H1 (cell line): Measurements from ENCODE around the gene TLE5. TPM values are rescaled to one million over a fixed set of nuclear protein-coding genes. Genes with fewer than 3 reads are reported as not detected.

ENCODE experiments used
- CTCF ChIA-PET: fragments of 300-600 bp; sonication (Branson Sonifier 250); formaldehyde crosslinking; loops from one replicate; lab custom pipeline; 2021; ENCODE audit not compliant: partially characterized antibody; lab: Charles Lee
- POLR2A ChIA-PET: fragments of 300-600 bp; sonication (Branson Sonifier 250); formaldehyde crosslinking; loops from one replicate; lab custom pipeline; 2021; ENCODE audit warnings: inconsistent platforms; ENCODE audit not compliant: partially characterized antibody; lab: Charles Lee
- DNase-seq, 2 experiments: peaks; one replicate each; pipeline versions ENCODE4 v3.0.0 to v3.0.0-alpha.2; 2010 to 2022; ENCODE audit warnings: low spot score in 2 of 2, low read depth in 1 of 2, mixed read lengths in 1 of 2
- FAIRE-seq: peaks from 2 replicates; lab custom pipeline; 2011; peaks lifted over from hg19 to GRCh38; lab: Jason Lieb, UNC
- H2AFZ ChIP-seq: 2 replicates; pipeline ENCODE4 v1.8.1; 2012; ENCODE audit warnings: low read length, inconsistent platforms
- H2AK5ac ChIP-seq: 2 replicates; pipeline ENCODE4 v1.6.1; 2013; ENCODE audit warnings: low read depth, low read length
- H2BK120ac ChIP-seq: replicated peaks from 2 replicates; pipeline ENCODE3; 2013; ENCODE audit warnings: low read depth, low read length, inconsistent platforms
- H2BK12ac ChIP-seq: 2 replicates; pipeline ENCODE4 v1.6.1; 2013; ENCODE audit warnings: low read depth, low read length
- H2BK15ac ChIP-seq: 2 replicates; pipeline ENCODE4 v1.6.1; 2013; ENCODE audit warnings: low read length
- H2BK20ac ChIP-seq: 2 replicates; pipeline ENCODE4 v1.6.1; 2013; ENCODE audit warnings: low read length
- H2BK5ac ChIP-seq: 2 replicates; pipeline ENCODE4 v1.6.1; 2013; ENCODE audit warnings: low read depth, low read length
- H3K14ac ChIP-seq: 2 replicates; pipeline ENCODE4 v1.6.1; 2013; ENCODE audit warnings: inconsistent platforms; ENCODE audit not compliant: insufficient read length
- H3K18ac ChIP-seq: 2 replicates; pipeline ENCODE4 v1.6.1; 2013; ENCODE audit warnings: low read length; ENCODE audit errors: extremely low read depth
- H3K23ac ChIP-seq: 2 replicates; pipeline ENCODE4 v1.6.1; 2013; ENCODE audit warnings: inconsistent platforms; ENCODE audit not compliant: insufficient read length
- H3K23me2 ChIP-seq: 2 replicates; pipeline ENCODE4 v1.6.1; 2013; ENCODE audit warnings: low read depth, low read length
- H3K27ac ChIP-seq: 2 replicates; pipeline ENCODE4 v1.6.1; 2011; ENCODE audit warnings: low read depth, low read length, inconsistent platforms
- H3K27me3 ChIP-seq, 4 experiments: replicated peaks in 1 of 4; 1 replicate in 1 of 4; 2 replicates in 3 of 4; pipeline versions ENCODE4 v1.6.1 to v1.8.1; 2011 to 2013; ENCODE audit warnings: low read length in 3 of 4, mild to moderate bottlenecking in 3 of 4, inconsistent platforms in 2 of 4, mixed read lengths in 2 of 4, moderate library complexity in 1 of 4; ENCODE audit not compliant: control insufficient read depth in 3 of 4, insufficient read depth in 3 of 4; ENCODE audit errors: extremely low read depth in 1 of 4
- H3K36me3 ChIP-seq, 4 experiments: 2 replicates each; pipeline versions ENCODE4 v1.6.1 to v1.8.1; 2011 to 2013; ENCODE audit warnings: mild to moderate bottlenecking in 4 of 4, low read length in 3 of 4, moderate library complexity in 2 of 4, control low read depth in 1 of 4, inconsistent platforms in 1 of 4; ENCODE audit not compliant: insufficient read depth in 4 of 4, control insufficient read depth in 2 of 4
- H3K4ac ChIP-seq: replicated peaks from 2 replicates; pipeline ENCODE3; 2013; ENCODE audit warnings: low read length, low read depth, mixed read lengths, inconsistent platforms; ENCODE audit not compliant: insufficient read length
- H3K4me1 ChIP-seq, 4 experiments: replicated peaks in 1 of 4; 1 replicate in 1 of 4; 2 replicates in 3 of 4; pipeline versions ENCODE4 v1.6.1 to v1.8.1; 2011 to 2013; ENCODE audit warnings: low read length in 3 of 4, inconsistent platforms in 2 of 4, mixed read lengths in 1 of 4; ENCODE audit not compliant: insufficient read depth in 4 of 4, control insufficient read depth in 3 of 4
- H3K4me2 ChIP-seq, 2 experiments: 2 replicates each; pipeline versions ENCODE4 v1.6.1 to v1.8.1; 2011 to 2013; ENCODE audit warnings: low read depth in 2 of 2, low read length in 2 of 2, control low read depth in 1 of 2, inconsistent platforms in 1 of 2, mild to moderate bottlenecking in 1 of 2; ENCODE audit not compliant: insufficient read depth in 1 of 2
- H3K4me3 ChIP-seq, 4 experiments: fragments of 200-600, 300-600 bp in 1 of 4; sonication (generic), shearing (Covaris generic), sonication (Bioruptor Twin) in 1 of 4; 2 replicates each; pipeline versions ENCODE4 v1.5.1 to v1.8.1; 2011 to 2016; ENCODE audit warnings: low read length in 4 of 4, low read depth in 3 of 4, control low read depth in 2 of 4, inconsistent platforms in 2 of 4, mild to moderate bottlenecking in 2 of 4, mixed read lengths in 1 of 4, moderate library complexity in 1 of 4; ENCODE audit not compliant: insufficient read depth in 2 of 4; ENCODE audit errors: extremely low read depth in 1 of 4
- H3K56ac ChIP-seq: replicated peaks from 2 replicates; pipeline ENCODE3; 2013; ENCODE audit warnings: low read depth, mild to moderate bottlenecking, mixed read lengths, low read length, inconsistent platforms; ENCODE audit not compliant: insufficient read length
- H3K79me1 ChIP-seq: 2 replicates; pipeline ENCODE4 v1.6.1; 2013; ENCODE audit warnings: low read depth, low read length, control low read depth
- H3K79me2 ChIP-seq, 2 experiments: 2 replicates each; pipeline versions ENCODE4 v1.6.1 to v1.8.1; 2012 to 2013; ENCODE audit warnings: low read length in 2 of 2, mild to moderate bottlenecking in 2 of 2, inconsistent platforms in 1 of 2; ENCODE audit not compliant: insufficient read depth in 2 of 2, control insufficient read depth in 1 of 2
- H3K9ac ChIP-seq, 4 experiments: replicated peaks in 1 of 4; 1 replicate in 1 of 4; 2 replicates in 3 of 4; pipeline versions ENCODE4 v1.6.1 to v1.8.1; 2011 to 2013; ENCODE audit warnings: low read depth in 3 of 4, low read length in 3 of 4, control low read depth in 2 of 4, mild to moderate bottlenecking in 2 of 4, moderate library complexity in 2 of 4, inconsistent platforms in 1 of 4; ENCODE audit errors: extremely low read depth in 1 of 4
- H3K9me3 ChIP-seq, 2 experiments: 2 replicates each; pipeline versions ENCODE4 v1.6.1 to v1.8.1; 2012 to 2013; ENCODE audit warnings: mild to moderate bottlenecking in 2 of 2, moderate library complexity in 2 of 2, control low read depth in 1 of 2, inconsistent platforms in 1 of 2, low read depth in 1 of 2, low read length in 1 of 2, mixed read lengths in 1 of 2; ENCODE audit not compliant: insufficient read depth in 2 of 2
- H4K20me1 ChIP-seq, 2 experiments: replicated peaks in 1 of 2; 2 replicates each; pipeline versions ENCODE3 to v1.8.1; 2011 to 2013; ENCODE audit warnings: inconsistent platforms in 2 of 2, low read length in 2 of 2, mild to moderate bottlenecking in 1 of 2; ENCODE audit not compliant: insufficient read depth in 2 of 2, control insufficient read depth in 1 of 2
- H4K5ac ChIP-seq: 2 replicates; pipeline ENCODE4 v1.6.1; 2013; ENCODE audit warnings: low read length, low read depth, mixed read lengths, inconsistent platforms; ENCODE audit not compliant: insufficient read length
- H4K8ac ChIP-seq: 2 replicates; pipeline ENCODE4 v1.8.0; 2013; ENCODE audit warnings: mild to moderate bottlenecking, moderate library complexity, low read length, inconsistent platforms; ENCODE audit not compliant: insufficient read depth; ENCODE audit errors: extremely low read depth
- H4K91ac ChIP-seq: replicated peaks from 2 replicates; pipeline ENCODE3; 2013; ENCODE audit warnings: low read length, mixed read lengths, inconsistent platforms; ENCODE audit not compliant: insufficient read length
- BACH1 ChIP-seq: IDR thresholded peaks from 2 replicates; pipeline ENCODE4 v1.6.1; 2012; ENCODE audit warnings: low read length, improper control_type of control experiment
- KDM4A ChIP-seq: IDR thresholded peaks from one replicate; pipeline ENCODE4 v1.7.1; 2012; ENCODE audit warnings: low read depth, mild to moderate bottlenecking, moderate library complexity, low read length, inconsistent platforms; ENCODE audit not compliant: severe bottlenecking
- PHF8 ChIP-seq: fragments of 200-600 bp; sonication (generic); conservative IDR thresholded peaks from 2 replicates; pipeline ENCODE4 v1.7.1; 2012; ENCODE audit warnings: low read depth, mild to moderate bottlenecking, inconsistent platforms, low read length, moderate library complexity
- SIN3A ChIP-seq, 2 experiments: IDR thresholded peaks in 1 of 2; conservative IDR thresholded peaks in 1 of 2; 2 replicates each; pipeline ENCODE4 v1.6.1; 2011 to 2012; ENCODE audit warnings: low read length in 2 of 2, improper control_type of control experiment in 1 of 2, low read depth in 1 of 2, mild to moderate bottlenecking in 1 of 2
- WGBS, 2 experiments: shearing (Covaris generic) in 1 of 2; methylation state at CpG; one replicate each; pipeline versions ENCODE4 v1.1.6 to v1.1.7; 2013 to 2015; ENCODE audit warnings: low lambda C conversion rate in 2 of 2, mixed read lengths in 2 of 2, inconsistent platforms in 1 of 2, low coverage in 1 of 2, missing lambda C conversion rate in 1 of 2; ENCODE audit not compliant: insufficient replicate concordance in 2 of 2, insufficient coverage in 1 of 2, insufficient read length in 1 of 2; ENCODE audit errors: extremely low coverage in 1 of 2, missing lambda C conversion rate in 1 of 2; 5-methylcytosine and 5-hydroxymethylcytosine counted together
- polyA plus RNA-seq, 7 experiments: library from polyadenylated mRNA; depleted of rRNA in 3 of 7; stranded (reverse) in 5 of 7; unstranded in 2 of 7; fragments of >200 nt in 5 of 7; fragments of 200-250 nt in 2 of 7; gene quantifications; 1 replicate in 5 of 7; 2 replicates in 1 of 7; 4 replicates in 1 of 7; pipeline versions ENCODE4 v1.2.1 to v1.2.3, GENCODE V29; 2011 to 2013; ENCODE audit warnings: missing spikeins in 2 of 7, mixed read lengths in 2 of 7
- total RNA-seq: library from RNA; stranded (reverse); fragmentation: NEBNext Ultra II Directional; extraction: Animal tissue kit (Norgen Biotek cat#: 25700); gene quantifications from 2 replicates; pipeline ENCODE4 v1.2.1, GENCODE V29; 2021

The TLE5 gene
- total and polyA plus RNA-seq, 2 of the 8 experiments (the other 6 are each of a cell fraction or from before 2014, with no cell fraction given) = 187 to 285 TPM

DNA sequence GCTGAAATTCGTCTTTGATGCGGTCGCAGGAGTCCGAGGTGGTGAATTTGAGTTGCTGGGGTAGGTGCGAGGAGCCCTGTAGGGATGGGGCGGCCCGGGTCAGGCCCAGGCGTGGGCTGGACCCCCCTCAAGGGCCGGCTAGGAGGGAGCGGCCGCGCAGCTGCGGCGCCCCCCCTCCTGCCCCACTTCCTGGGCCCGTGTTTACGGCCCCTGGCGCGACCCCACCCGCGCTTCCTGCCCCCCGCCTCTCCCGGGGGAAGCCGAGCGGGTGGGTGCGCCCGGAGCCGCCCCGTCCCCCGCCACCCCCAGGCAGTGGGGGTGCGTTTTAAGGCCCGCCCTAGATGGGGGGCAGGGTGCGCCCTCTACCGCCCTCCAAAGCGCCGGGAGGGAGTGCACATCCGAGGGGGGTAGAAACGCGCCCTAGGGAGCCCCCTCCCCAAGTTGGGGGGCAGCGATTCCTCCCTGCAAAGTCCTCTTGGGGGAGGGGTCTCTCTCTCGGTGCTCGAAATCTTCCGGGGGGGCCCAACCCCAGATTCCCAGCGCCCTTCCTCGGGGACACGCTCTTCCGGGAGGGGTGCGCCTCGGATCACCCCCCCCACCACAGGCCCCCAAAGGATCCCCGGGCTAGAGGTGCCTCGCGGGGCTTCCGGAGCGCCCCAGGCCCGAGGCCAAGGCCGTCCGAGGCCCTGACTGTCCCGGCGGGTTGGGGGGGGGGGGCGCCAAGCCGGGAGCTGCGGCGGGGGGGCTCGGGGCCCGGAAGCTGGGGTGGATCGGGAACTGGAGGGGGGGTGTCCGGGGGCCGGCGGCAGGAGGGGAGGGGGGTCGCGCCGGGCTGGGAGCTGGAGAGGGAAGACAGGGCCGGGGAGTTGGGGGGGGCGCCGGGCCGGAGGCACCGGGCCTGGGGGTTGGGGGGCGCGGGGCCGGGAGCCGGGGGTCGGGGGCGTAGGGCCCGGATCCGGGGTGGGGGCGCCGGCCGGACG, 823 bp downstream of the TLE5 start:
- TF ChIP-seq BACH1 (no peak), SIN3A (conservative IDR thresholded peaks at IDR 0.05 in 1 of 2, IDR thresholded peaks at IDR 0.05 in 1 of 2; ENCODE audit: low read depth in 1 of 2, low read length in 2 of 2) (no peak), PHF8 (0 out of 2 replicates have a peak, but pooled peaks have one; percentile 5), KDM4A (peak; percentile 36)
- TF ChIP-seq, all 59 proteins: peak for 2
- peak in 1 of 2 experiments; percentile 49 for DNase-seq
- H3K4me1 ChIP-seq = peaks cover 3 to 22% (median 12%) of the 10 kb centered on the region in 4 experiments
- peaks cover 0 to 3% (median 0%) of the 10 kb centered on the region in 4 experiments; a peak in 2 of 7 replicates for H3K27me3 ChIP-seq
- no peaks in the 10 kb centered on the region for H3K9me3 ChIP-seq
- no peak for FAIRE-seq
- no peak overlapping the region for H2BK20ac ChIP-seq
- H3K4me2 ChIP-seq = peak overlapping the region; percentile 59 to 74
- peaks cover 2% of the 10 kb centered on the region; the same call in 1 of the 2 replicates for H3K23me2 ChIP-seq
- H3K79me1 ChIP-seq = peaks cover 2% of the 10 kb centered on the region; the same call in 1 of the 2 replicates
- H3K4me3 ChIP-seq = peak overlapping the region; percentile 53 to 92 (median 59)
- H4K5ac ChIP-seq = peak overlapping the region; percentile 48
- no peak overlapping the region; the same call in 1 of the 2 replicates for H3K27ac ChIP-seq
- H3K14ac ChIP-seq = no peak overlapping the region
- WGBS, 2 experiments = 7% methylated on average over 32 of the region's 88 CpGs; no CpG with 5 or more reads in 1 of the 2 experiments
- H3K56ac ChIP-seq = peak overlapping the region; percentile 53
- H3K9ac ChIP-seq = peak overlapping the region in 2 of 4 experiments; percentile 13 to 37; a peak in 2 of 7 replicates
- H2BK12ac ChIP-seq = peak overlapping the region; percentile 63; the same call in 1 of the 2 replicates
- no peak overlapping the region for H3K4ac ChIP-seq
- H3K79me2 ChIP-seq = peaks cover 0 to 4% of the 10 kb centered on the region in 2 experiments; a peak in 1 of 4 replicates
- peak overlapping the region; percentile 62; the same call in 1 of the 2 replicates for H4K8ac ChIP-seq
- peaks cover 0 to 12% of the 10 kb centered on the region in 2 experiments for H4K20me1 ChIP-seq
- peak overlapping the region; percentile 75; the same call in 1 of the 2 replicates for H2BK5ac ChIP-seq
- H3K36me3 ChIP-seq = peaks cover 0 to 17% (median 7%) of the 10 kb centered on the region in 4 experiments; a peak in 3 of 8 replicates
- H2BK15ac ChIP-seq = no peak overlapping the region
- no peak overlapping the region for H2BK120ac ChIP-seq
- CTCF ChIA-PET = interaction anchor here (0.6 to 2.0 kb wide), 6 partner anchors 12 to 498 kb away, joined by 4 to 5 read pairs (median 4); no protein-coding TSS in a partner anchor
- H4K91ac ChIP-seq = peak overlapping the region; percentile 65
- H3K18ac ChIP-seq = peak overlapping the region; percentile 71; the same call in 1 of the 2 replicates
- H3K23ac ChIP-seq = no peak overlapping the region
- POLR2A ChIA-PET = interaction anchor here (0.7 to 2.4 kb wide), 3 partner anchors 25 to 111 kb away, joined by 3 to 7 read pairs (median 3); no protein-coding TSS in a partner anchor
- H2AK5ac ChIP-seq = no peak overlapping the region
- H2AFZ ChIP-seq = no peak overlapping the region
